ENCODE measurements around the gene TMEM202. TPM values are rescaled to one million over a fixed set of nuclear protein-coding genes. Genes with fewer than 3 reads are reported as not detected.
"Not testable (repeated sequence)": the region's sequence is repeated elsewhere in the genome, so short reads cannot be mapped to it uniquely, and the experiment has no call there.

TMEM202 gene
- total RNA-seq, 1 donor from 2014 or later, result not detected

DNA sequence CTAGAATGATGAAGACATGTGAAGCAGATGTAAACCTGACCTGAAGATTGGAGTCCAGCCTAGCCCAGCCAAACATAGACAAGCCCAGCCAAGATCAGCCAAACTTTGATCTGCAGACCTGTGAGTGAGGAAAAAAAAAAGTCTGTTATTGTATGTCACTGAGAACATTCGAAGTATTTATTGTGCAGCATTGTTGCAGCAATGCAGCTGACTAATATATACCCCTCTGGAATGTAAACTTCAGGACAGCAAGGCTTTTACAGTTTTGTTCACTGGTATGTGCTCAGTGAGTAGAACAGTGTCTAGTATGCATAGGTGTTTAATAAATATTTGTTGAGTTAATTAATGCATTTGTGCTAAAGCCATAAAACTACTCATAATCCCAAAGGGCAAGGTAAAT, 23.4 kb downstream of the TMEM202 start:
- DNase-seq (ENCODE audit: extremely low spot score in 2 of 2), result no peak
- H3K4me3 ChIP-seq, result no peak overlapping the region
- no peak overlapping the region for H3K27ac ChIP-seq
- TF ChIP-seq POLR2A (IDR thresholded peaks at IDR 0.05), result no peak
- H3K9me3 ChIP-seq, result no peaks in the 10 kb centered on the region
- no peaks in the 10 kb centered on the region for H3K36me3 ChIP-seq
- intact Hi-C loops (cut with DNase I), result no loop called here
- H3K4me1 ChIP-seq, result no peaks in the 10 kb centered on the region
- H3K27me3 ChIP-seq, result no peaks in the 10 kb centered on the region

DNA sequence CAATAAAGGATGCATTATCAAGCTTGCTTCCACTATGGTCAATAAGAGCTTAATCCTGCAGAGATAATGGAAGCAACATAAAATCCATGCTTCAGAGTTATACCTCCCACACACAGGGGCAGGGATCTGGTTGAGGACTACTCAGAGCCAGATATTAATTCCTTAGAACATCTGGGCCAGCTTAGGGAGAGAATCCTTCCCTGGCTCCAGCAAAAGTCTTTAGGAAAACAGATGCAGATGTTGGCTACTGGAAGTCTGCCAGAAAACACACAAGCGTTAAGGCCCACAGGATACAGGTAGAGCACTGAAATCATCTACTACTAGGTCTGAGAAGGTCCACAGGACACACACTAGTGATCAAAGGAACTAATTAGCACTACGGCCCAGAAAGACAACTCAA, 25.2 kb downstream of the TMEM202 start:
- H3K4me1 ChIP-seq, result no peaks in the 10 kb centered on the region
- H3K36me3 ChIP-seq, result no peaks in the 10 kb centered on the region
- DNase-seq (ENCODE audit: extremely low spot score in 2 of 2), result no peak
- intact Hi-C loops (cut with DNase I), result no loop called here
- no peaks in the 10 kb centered on the region for H3K27me3 ChIP-seq
- H3K4me3 ChIP-seq, result no peak overlapping the region
- TF ChIP-seq, protein P1, sequence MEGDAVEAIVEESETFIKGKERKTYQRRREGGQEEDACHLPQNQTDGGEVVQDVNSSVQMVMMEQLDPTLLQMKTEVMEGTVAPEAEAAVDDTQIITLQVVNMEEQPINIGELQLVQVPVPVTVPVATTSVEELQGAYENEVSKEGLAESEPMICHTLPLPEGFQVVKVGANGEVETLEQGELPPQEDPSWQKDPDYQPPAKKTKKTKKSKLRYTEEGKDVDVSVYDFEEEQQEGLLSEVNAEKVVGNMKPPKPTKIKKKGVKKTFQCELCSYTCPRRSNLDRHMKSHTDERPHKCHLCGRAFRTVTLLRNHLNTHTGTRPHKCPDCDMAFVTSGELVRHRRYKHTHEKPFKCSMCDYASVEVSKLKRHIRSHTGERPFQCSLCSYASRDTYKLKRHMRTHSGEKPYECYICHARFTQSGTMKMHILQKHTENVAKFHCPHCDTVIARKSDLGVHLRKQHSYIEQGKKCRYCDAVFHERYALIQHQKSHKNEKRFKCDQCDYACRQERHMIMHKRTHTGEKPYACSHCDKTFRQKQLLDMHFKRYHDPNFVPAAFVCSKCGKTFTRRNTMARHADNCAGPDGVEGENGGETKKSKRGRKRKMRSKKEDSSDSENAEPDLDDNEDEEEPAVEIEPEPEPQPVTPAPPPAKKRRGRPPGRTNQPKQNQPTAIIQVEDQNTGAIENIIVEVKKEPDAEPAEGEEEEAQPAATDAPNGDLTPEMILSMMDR (IDR thresholded peaks at IDR 0.05), result no peak
- TF ChIP-seq POLR2A (IDR thresholded peaks at IDR 0.05) (no peak), POLR2AphosphoS5 (IDR thresholded peaks at IDR 0.05; ENCODE audit: insufficient read depth in 1 of 2, low read depth in 1 of 2) (no peak)
- no peak overlapping the region for H3K27ac ChIP-seq
- no peaks in the 10 kb centered on the region for H3K9me3 ChIP-seq

DNA sequence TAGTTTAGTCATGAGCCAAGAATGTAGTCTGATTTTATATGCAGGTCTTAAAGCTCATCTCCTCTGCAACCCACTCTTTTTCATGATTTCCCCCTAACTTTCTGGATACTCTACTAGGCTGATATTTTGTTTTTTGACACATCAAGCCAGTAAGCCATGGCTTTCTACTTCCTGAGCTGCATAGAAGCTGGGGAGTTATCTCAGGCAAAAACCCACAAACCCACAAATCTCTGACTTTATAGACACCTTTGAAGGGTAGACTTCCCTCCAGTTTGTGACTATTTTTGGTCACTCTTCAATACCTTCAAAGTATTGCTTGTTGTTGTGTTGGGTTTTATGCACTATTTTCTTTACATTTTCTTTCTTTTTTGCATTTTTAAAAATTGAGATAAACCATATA, 28.6 kb downstream of the TMEM202 start:
- Histone ChIP-seq H3K27me3 (no peaks in the 10 kb centered on the region), H3K27ac (no peak overlapping the region)

DNA sequence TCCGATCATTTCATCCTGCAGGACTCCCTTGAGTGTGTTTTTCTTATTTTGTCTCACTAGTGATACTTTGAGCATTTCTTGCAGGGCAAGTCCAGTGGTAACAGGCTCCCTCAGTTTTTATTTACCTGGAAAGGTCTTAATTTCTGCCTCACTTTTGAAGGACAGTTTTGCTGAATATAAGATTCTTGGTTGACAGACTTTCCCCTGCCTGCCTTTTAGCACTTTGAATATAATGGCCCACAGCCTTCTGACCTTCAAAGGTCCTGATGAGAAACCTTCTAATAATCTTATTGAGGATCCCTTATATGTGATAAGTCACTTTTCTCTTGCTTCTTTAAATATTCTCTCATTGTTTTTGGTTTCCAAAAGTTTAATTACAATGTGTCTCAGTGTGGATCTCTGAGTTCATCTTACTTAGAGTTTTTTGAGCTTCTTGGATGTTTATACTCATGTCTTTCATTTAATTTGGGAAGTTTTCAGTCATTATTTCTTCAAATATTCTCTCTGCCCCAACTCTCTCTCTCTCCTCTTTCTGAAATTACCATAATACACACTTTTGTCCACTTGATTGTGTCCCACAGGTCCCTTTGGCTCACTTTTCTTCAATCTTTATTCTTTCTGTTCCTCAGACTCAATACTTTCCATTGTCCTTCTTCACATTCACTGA, 39.7 kb downstream of the TMEM202 start:
- Histone ChIP-seq H3K27me3 (no peaks in the 10 kb centered on the region), H3K36me3 (no peaks in the 10 kb centered on the region), H3K4me3 (no peak overlapping the region), H3K27ac (no peak overlapping the region), H3K4me1 (no peaks in the 10 kb centered on the region), H3K9me3 (no peaks in the 10 kb centered on the region)
- TF ChIP-seq, protein P1 (IDR thresholded peaks at IDR 0.05), result no peak
- no peak for TF ChIP-seq POLR2A (IDR thresholded peaks at IDR 0.05)
- no peak for TF ChIP-seq POLR2AphosphoS5 (IDR thresholded peaks at IDR 0.05; ENCODE audit: insufficient read depth in 1 of 2, low read depth in 1 of 2)
- intact Hi-C loops (cut with DNase I), result no loop called here
- no peak for DNase-seq (ENCODE audit: extremely low spot score in 2 of 2)

More for the DNA sequence above, 28.6 kb downstream of the TMEM202 start:
- H3K9me3 ChIP-seq, result no peaks in the 10 kb centered on the region
- intact Hi-C loops (cut with DNase I), result no loop called here
- no peak for DNase-seq (ENCODE audit: extremely low spot score in 2 of 2)
- H3K4me1 ChIP-seq, result no peaks in the 10 kb centered on the region
- no peaks in the 10 kb centered on the region for H3K36me3 ChIP-seq
- TF ChIP-seq POLR2AphosphoS5 (IDR thresholded peaks at IDR 0.05; ENCODE audit: insufficient read depth in 1 of 2, low read depth in 1 of 2) (no peak), POLR2A (IDR thresholded peaks at IDR 0.05) (no peak)
- TF ChIP-seq, protein P1 (IDR thresholded peaks at IDR 0.05), result no peak
- no peak overlapping the region for H3K4me3 ChIP-seq

DNA sequence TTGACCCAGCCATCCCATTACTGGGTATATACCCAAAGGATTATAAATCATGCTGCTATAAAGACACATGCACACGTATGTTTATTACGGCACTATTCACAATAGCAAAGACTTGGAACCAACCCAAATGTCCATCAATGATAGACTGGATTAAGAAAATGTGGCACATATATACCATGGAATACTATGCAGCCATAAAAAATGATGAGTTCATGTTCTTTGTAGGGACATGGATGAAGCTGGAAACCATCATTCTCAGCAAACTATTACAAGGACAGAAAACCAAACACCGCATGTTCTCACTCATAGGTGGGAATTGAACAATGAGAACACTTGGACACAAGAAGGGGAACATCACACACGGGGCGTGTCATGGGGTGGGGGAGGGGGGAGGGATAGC, 44.7 kb downstream of the TMEM202 start:
- H3K9me3 ChIP-seq, H3K36me3 ChIP-seq: not testable (repeated sequence)

DNA sequence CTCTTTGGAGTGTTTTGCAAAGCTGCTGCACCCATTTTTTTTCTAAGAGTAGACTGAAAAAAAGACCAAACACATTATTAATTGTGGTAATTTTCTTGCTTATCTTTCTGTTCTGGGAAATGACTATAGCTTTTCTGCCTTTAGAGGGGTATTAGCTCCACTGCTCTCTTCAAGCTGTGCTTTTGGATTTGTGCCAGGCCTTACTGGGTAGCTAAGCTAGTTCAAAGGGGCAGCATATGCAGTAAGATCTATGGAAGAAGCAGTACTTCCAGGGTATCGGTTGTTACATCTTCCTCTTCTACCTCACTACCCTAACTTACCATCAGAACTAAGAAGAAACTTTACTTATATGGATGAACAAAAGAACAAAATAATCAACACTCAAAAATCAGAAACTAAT, 47.3 kb downstream of the TMEM202 start:
- TF ChIP-seq POLR2A (IDR thresholded peaks at IDR 0.05) (no peak), POLR2AphosphoS5 (IDR thresholded peaks at IDR 0.05; ENCODE audit: insufficient read depth in 1 of 2, low read depth in 1 of 2) (no peak)
- TF ChIP-seq, protein P1 (IDR thresholded peaks at IDR 0.05), result no peak
- intact Hi-C loops (cut with DNase I), result no loop called here
- H3K36me3 ChIP-seq, result no peaks in the 10 kb centered on the region
- no peaks in the 10 kb centered on the region for H3K27me3 ChIP-seq
- no peak for DNase-seq (ENCODE audit: extremely low spot score in 2 of 2)
- no peak overlapping the region for H3K4me3 ChIP-seq
- H3K9me3 ChIP-seq, result no peaks in the 10 kb centered on the region
- H3K4me1 ChIP-seq, result no peaks in the 10 kb centered on the region
- H3K27ac ChIP-seq, result no peak overlapping the region

More for the DNA sequence above, 44.7 kb downstream of the TMEM202 start:
- H3K27ac ChIP-seq; H3K27me3 ChIP-seq; H3K4me1 ChIP-seq; H3K4me3 ChIP-seq; intact Hi-C loops (cut with DNase I); DNase-seq (ENCODE audit: extremely low spot score in 2 of 2): not testable (repeated sequence)
